Left ventricle myocardium inferior (tissue), 1 donor: ENCODE results near the gene RABL3. TPM values are rescaled to one million over a fixed set of nuclear protein-coding genes. Genes with fewer than 3 reads are reported as not detected.
"Not testable (repeated sequence)": the region's sequence is repeated elsewhere in the genome, so short reads cannot be mapped to it uniquely, and the experiment has no call there.

Experiments
- DNase-seq: peaks from one replicate; pipeline ENCODE4 v3.0.0-alpha.2; 2020
- H3K27ac ChIP-seq: fragments of 200-600 bp; replicated peaks from 2 replicates; pipeline ENCODE4 v1.8.0; 2021
- H3K27me3 ChIP-seq: fragments of 200-600 bp; 2 replicates; pipeline ENCODE4 v1.8.0; 2021; ENCODE audit warnings: low read depth
- H3K36me3 ChIP-seq: fragments of 200-600 bp; 2 replicates; pipeline ENCODE4 v1.8.0; 2021
- H3K4me1 ChIP-seq: fragments of 200-600 bp; 2 replicates; pipeline ENCODE4 v1.8.0; 2021
- H3K4me3 ChIP-seq: fragments of 200-600 bp; 2 replicates; pipeline ENCODE4 v1.8.0; 2021; ENCODE audit warnings: mild to moderate bottlenecking, moderate library complexity
- H3K9me3 ChIP-seq: fragments of 200-600 bp; replicated peaks from 2 replicates; pipeline ENCODE4 v1.8.0; 2021
- CTCF ChIP-seq: fragments of 200-600 bp; IDR thresholded peaks from 2 replicates; pipeline ENCODE4 v1.8.0; 2021; ENCODE audit warnings: antibody characterized with exemption, mild to moderate bottlenecking, borderline replicate concordance
- intact Hi-C: fragments of 100-400 bp; cut with micrococcal nuclease; formaldehyde crosslinking; loops from one replicate; pipeline ENCODE4 v1.11.0; 2022
- total RNA-seq: library from RNA; stranded (reverse); fragmentation: NEBNext Ultra II Directional; extraction: Animal tissue kit (Norgen Biotek cat#: 25700); gene quantifications from one replicate; pipeline ENCODE4 v1.2.1, GENCODE V29; 2021
- donor health status: DM: no; HTN: yes; CAD: no; lungs with severe emphysema.

RABL3 gene
- total RNA-seq, 1 donor from 2014 or later = 19.7 TPM

DNA sequence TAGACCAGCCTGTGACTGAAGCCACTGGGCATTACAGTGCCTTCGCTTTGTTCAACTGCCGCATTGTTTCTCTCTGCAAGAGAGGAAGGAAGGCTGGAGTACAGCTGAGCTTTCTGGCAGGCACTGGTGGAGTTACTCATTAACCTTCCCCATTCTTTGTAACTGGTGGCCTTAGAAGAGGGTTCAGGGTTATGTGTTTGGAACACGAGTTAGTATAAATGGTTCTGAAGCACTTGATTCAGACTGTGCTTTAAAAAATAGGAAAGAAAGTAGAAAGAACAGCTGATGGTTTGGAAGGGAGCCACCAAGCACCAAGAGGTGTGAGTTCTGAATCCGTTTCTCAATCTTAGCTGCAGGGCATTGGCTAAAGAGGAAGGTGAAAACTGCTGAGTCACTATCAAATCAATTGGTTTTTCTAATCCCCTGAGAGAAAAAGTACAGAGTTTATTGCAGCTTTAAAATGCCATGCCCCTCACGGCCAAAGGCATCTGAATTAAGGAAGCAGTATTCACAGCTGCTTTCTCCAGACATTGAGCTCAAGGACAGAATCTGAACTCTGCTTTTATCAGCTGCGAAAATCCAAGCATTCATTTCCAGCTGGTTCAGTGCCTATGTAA, 63.9 kb downstream of the RABL3 start:
- H3K4me3 ChIP-seq = peak overlapping the region; percentile 9
- no peaks in the 10 kb centered on the region for H3K27me3 ChIP-seq
- no peak for DNase-seq
- no peaks in the 10 kb centered on the region for H3K9me3 ChIP-seq
- peaks cover 14% of the 10 kb centered on the region for H3K4me1 ChIP-seq
- intact Hi-C loops = no loop called here
- no peak for TF ChIP-seq CTCF
- peak overlapping the region; percentile 22 for H3K27ac ChIP-seq
- H3K36me3 ChIP-seq = no peaks in the 10 kb centered on the region

DNA sequence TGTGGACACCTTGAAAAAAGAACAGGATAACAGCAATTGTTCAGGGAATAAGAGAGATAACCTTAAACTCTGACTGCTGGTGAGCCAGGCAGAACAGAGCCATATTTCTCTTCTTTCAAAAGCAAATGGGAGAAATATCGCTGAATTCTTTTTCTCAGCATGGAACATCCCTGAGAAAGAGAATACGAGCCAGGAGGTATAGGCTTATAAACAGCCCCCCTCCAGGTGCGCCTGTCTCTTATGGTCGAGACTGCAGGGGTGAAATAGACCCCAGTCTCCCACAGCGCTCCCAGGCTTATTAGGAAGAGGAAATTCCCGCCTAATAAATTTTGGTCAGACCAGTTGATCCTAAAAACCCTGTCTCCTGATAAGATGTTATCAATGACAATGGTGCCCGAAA, 65.1 kb downstream of the RABL3 start:
- not testable (repeated sequence) for H3K4me3 ChIP-seq

GRCh38 chr3:120673116-120673515, 69.2 kb downstream of the RABL3 start:
- H3K27ac ChIP-seq = no peak overlapping the region
- no peaks in the 10 kb centered on the region for H3K9me3 ChIP-seq
- DNase-seq = no peak
- H3K36me3 ChIP-seq = no peaks in the 10 kb centered on the region
- H3K4me3 ChIP-seq = no peak overlapping the region
- H3K4me1 ChIP-seq = peaks cover 2% of the 10 kb centered on the region
- TF ChIP-seq CTCF = no peak
- H3K27me3 ChIP-seq = no peaks in the 10 kb centered on the region
- intact Hi-C loops = no loop called here

More for the DNA sequence above, 65.1 kb downstream of the RABL3 start:
- H3K4me1 ChIP-seq = peaks cover 14% of the 10 kb centered on the region
- DNase-seq, H3K27me3 ChIP-seq, H3K27ac ChIP-seq, intact Hi-C loops, H3K9me3 ChIP-seq, H3K36me3 ChIP-seq: not testable (repeated sequence)

DNA sequence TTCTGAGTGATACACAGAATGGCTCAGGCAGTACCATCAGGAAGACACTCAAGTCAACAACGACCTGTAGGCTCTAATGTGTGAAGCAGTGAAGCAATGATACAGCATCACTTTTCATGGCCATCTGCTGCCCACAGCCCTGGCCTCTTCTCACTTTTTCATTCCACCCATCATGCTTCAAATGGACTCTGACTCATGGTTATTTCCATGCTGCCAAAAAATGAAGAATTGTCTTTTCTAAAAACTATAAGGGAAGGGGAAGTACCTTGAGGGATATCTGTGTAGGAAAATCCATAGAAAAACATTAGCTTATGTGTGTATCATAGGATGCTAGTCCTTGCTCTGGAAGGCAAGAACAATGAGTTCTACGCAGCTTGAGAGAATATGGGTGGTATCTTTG, 71.7 kb downstream of the RABL3 start:
- Histone ChIP-seq H3K27me3 (no peaks in the 10 kb centered on the region), H3K27ac (no peak overlapping the region)

GRCh38 chr3:120664926-120665325, 77.4 kb downstream of the RABL3 start:
- no peak for DNase-seq
- Histone ChIP-seq H3K27me3 (no peaks in the 10 kb centered on the region), H3K9me3 (no peaks in the 10 kb centered on the region), H3K4me3 (no peak overlapping the region), H3K4me1 (peaks cover 4% of the 10 kb centered on the region), H3K36me3 (no peaks in the 10 kb centered on the region), H3K27ac (no peak overlapping the region)
- TF ChIP-seq CTCF = no peak
- intact Hi-C loops = no loop called here

More for the DNA sequence above, 71.7 kb downstream of the RABL3 start:
- DNase-seq = no peak
- no peaks in the 10 kb centered on the region for H3K36me3 ChIP-seq
- TF ChIP-seq CTCF = no peak
- H3K4me3 ChIP-seq = no peak overlapping the region
- no peaks in the 10 kb centered on the region for H3K4me1 ChIP-seq
- H3K9me3 ChIP-seq = no peaks in the 10 kb centered on the region
- intact Hi-C loops = no loop called here

- Histone ChIP-seq H3K27ac (no peak overlapping the region), H3K36me3 (no peaks in the 10 kb centered on the region), H3K4me1 (peaks cover 4% of the 10 kb centered on the region), H3K4me3 (no peak overlapping the region), H3K9me3 (no peaks in the 10 kb centered on the region), H3K27me3 (no peaks in the 10 kb centered on the region)
- intact Hi-C loops = no loop called here
- DNase-seq = no peak
- no peak for TF ChIP-seq CTCF
Observed at GRCh38 chr3:120661945-120662344, 80.4 kb downstream of the RABL3 start.
